ENCODE data around the gene ILK. TPM values are rescaled to one million over a fixed set of nuclear protein-coding genes. Genes with fewer than 3 reads are reported as not detected.

ILK gene
- total and polyA plus RNA-seq, 2 experiments from 2014 or later: 114 to 126 TPM

- no peaks in the 10 kb centered on the region for H3K9me3 ChIP-seq (ENCODE audit: low read depth)
- no peak overlapping the region for H3K4me2 ChIP-seq
- TF ChIP-seq EZH2 (IDR thresholded peaks at IDR 0.05; ENCODE audit: borderline replicate concordance) (no peak), EZH2phosphoT487 (IDR thresholded peaks at IDR 0.05; ENCODE audit: low read depth, severe bottlenecking, unreplicated experiment) (no peak), CTCF (IDR thresholded peaks at IDR 0.05; ENCODE audit: poor library complexity) (no peak)
- no peak for DNase-seq (ENCODE audit: low spot score)
- H3K79me2 ChIP-seq: no peaks in the 10 kb centered on the region
- H3K9me2 ChIP-seq (replicated peaks; ENCODE audit: insufficient read depth): no peaks in the 10 kb centered on the region
- no peaks in the 10 kb centered on the region for H4K20me1 ChIP-seq (ENCODE audit: insufficient read depth, poor library complexity, severe bottlenecking)
- no peaks in the 10 kb centered on the region for H3K27me3 ChIP-seq
- no peak overlapping the region for H3K4me3 ChIP-seq
- no peaks in the 10 kb centered on the region for H3K36me3 ChIP-seq (replicated peaks; ENCODE audit: insufficient read depth, low read depth)
- no peak overlapping the region for H3K27ac ChIP-seq
- WGBS (ENCODE audit: low lambda C conversion rate, missing lambda C conversion rate): 88% methylated on average over 3 of the region's 3 CpGs
- no peaks in the 10 kb centered on the region for H3K4me1 ChIP-seq (ENCODE audit: insufficient read depth)
- no peak overlapping the region for H2AFZ ChIP-seq
Observed at GRCh38 chr11:6561288-6561687, 42.3 kb upstream of the ILK start.

- 96% methylated on average over 4 of the region's 4 CpGs for WGBS (ENCODE audit: low lambda C conversion rate, missing lambda C conversion rate)
- no peak for TF ChIP-seq CTCF (IDR thresholded peaks at IDR 0.05; ENCODE audit: poor library complexity)
- no peak for TF ChIP-seq EZH2phosphoT487 (IDR thresholded peaks at IDR 0.05; ENCODE audit: low read depth, severe bottlenecking, unreplicated experiment)
- no peak for TF ChIP-seq EZH2 (IDR thresholded peaks at IDR 0.05; ENCODE audit: borderline replicate concordance)
- no peaks in the 10 kb centered on the region for H3K9me2 ChIP-seq (replicated peaks; ENCODE audit: insufficient read depth)
Observed at GRCh38 chr11:6563121-6563619, 40.4 kb upstream of the ILK start.

DNA sequence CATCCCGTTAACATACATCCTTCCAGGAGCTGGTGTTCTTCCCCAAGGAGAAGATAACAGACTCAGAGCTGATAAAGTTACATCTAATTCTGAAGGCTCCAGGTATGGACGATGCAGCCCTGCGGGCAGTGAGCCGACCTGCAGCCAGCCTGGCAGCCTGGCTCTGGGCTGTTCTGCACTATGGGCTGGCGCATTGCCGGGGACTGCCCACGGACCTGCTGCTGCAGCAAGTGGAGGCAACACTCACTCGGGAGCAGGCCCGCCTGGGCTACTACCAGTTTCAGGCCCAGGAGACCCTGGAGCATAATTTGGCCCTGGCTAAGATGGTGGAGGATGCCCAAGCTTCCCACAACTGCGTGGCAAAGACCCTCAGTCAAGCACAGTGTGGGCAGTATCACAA is 39.9 kb upstream of the ILK start:
- Histone ChIP-seq H3K36me3 (replicated peaks; ENCODE audit: insufficient read depth, low read depth) (no peaks in the 10 kb centered on the region), H3K4me2 (no peak overlapping the region), H3K4me3 (no peak overlapping the region), H3K27ac (no peak overlapping the region), H2AFZ (no peak overlapping the region), H4K20me1 (ENCODE audit: insufficient read depth, poor library complexity, severe bottlenecking) (no peaks in the 10 kb centered on the region), H3K4me1 (ENCODE audit: insufficient read depth) (peaks cover under 1% of the 10 kb centered on the region), H3K9me3 (ENCODE audit: low read depth) (no peaks in the 10 kb centered on the region), H3K79me2 (no peaks in the 10 kb centered on the region), H3K27me3 (no peaks in the 10 kb centered on the region), H3K9me2 (replicated peaks; ENCODE audit: insufficient read depth) (no peaks in the 10 kb centered on the region)
- WGBS (ENCODE audit: low lambda C conversion rate, missing lambda C conversion rate): 93% methylated on average over 10 of the region's 10 CpGs
- DNase-seq (ENCODE audit: low spot score): no peak
- TF ChIP-seq CTCF (IDR thresholded peaks at IDR 0.05; ENCODE audit: poor library complexity) (no peak), EZH2 (IDR thresholded peaks at IDR 0.05; ENCODE audit: borderline replicate concordance) (no peak), EZH2phosphoT487 (IDR thresholded peaks at IDR 0.05; ENCODE audit: low read depth, severe bottlenecking, unreplicated experiment) (no peak)

More at GRCh38 chr11:6563121-6563619, 40.4 kb upstream of the ILK start:
- H3K79me2 ChIP-seq: no peaks in the 10 kb centered on the region
- H3K4me3 ChIP-seq: no peak overlapping the region
- H3K27me3 ChIP-seq: no peaks in the 10 kb centered on the region
- H3K4me2 ChIP-seq: no peak overlapping the region
- no peaks in the 10 kb centered on the region for H3K36me3 ChIP-seq (replicated peaks; ENCODE audit: insufficient read depth, low read depth)
- H4K20me1 ChIP-seq (ENCODE audit: insufficient read depth, poor library complexity, severe bottlenecking): no peaks in the 10 kb centered on the region
- H2AFZ ChIP-seq: no peak overlapping the region
- H3K9me3 ChIP-seq (ENCODE audit: low read depth): no peaks in the 10 kb centered on the region
- H3K27ac ChIP-seq: no peak overlapping the region
- no peak for DNase-seq (ENCODE audit: low spot score)
- H3K4me1 ChIP-seq (ENCODE audit: insufficient read depth): no peaks in the 10 kb centered on the region

DNA sequence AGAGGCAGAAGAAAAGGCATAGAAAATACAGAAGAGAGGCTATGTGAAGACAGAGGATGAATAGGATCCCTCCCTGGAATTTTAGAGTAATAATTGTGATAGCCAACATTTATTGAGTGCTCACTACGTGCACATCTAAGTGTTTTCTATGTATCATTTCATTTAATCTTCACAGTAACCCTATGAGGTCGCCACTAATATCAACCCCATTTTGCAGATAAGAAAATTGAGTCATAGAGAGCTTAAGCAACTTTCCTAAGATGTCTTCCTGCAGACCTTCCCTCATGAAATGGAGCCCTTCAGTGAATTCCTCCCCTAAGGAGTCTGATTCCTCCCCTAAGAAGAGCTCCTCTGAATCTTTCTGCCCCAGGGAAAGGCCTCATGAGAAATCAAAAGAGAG is 38.2 kb upstream of the ILK start:
- WGBS (ENCODE audit: low lambda C conversion rate, missing lambda C conversion rate): 61% methylated on average over 2 of the region's 2 CpGs

More for the DNA sequence above, 38.2 kb upstream of the ILK start:
- H3K27me3 ChIP-seq: no peaks in the 10 kb centered on the region
- H3K4me1 ChIP-seq (ENCODE audit: insufficient read depth): peaks cover 3% of the 10 kb centered on the region
- no peaks in the 10 kb centered on the region for H4K20me1 ChIP-seq (ENCODE audit: insufficient read depth, poor library complexity, severe bottlenecking)
- H3K9me2 ChIP-seq (replicated peaks; ENCODE audit: insufficient read depth): no peaks in the 10 kb centered on the region
- no peak overlapping the region for H2AFZ ChIP-seq
- no peaks in the 10 kb centered on the region for H3K9me3 ChIP-seq (ENCODE audit: low read depth)
- H3K4me3 ChIP-seq: no peak overlapping the region
- TF ChIP-seq EZH2 (IDR thresholded peaks at IDR 0.05; ENCODE audit: borderline replicate concordance) (no peak), EZH2phosphoT487 (IDR thresholded peaks at IDR 0.05; ENCODE audit: low read depth, severe bottlenecking, unreplicated experiment) (no peak), CTCF (IDR thresholded peaks at IDR 0.05; ENCODE audit: poor library complexity) (no peak)
- no peak for DNase-seq (ENCODE audit: low spot score)
- H3K79me2 ChIP-seq: no peaks in the 10 kb centered on the region
- no peak overlapping the region for H3K27ac ChIP-seq
- H3K4me2 ChIP-seq: no peak overlapping the region
- H3K36me3 ChIP-seq (replicated peaks; ENCODE audit: insufficient read depth, low read depth): no peaks in the 10 kb centered on the region
